Parathyroid adenoma (tissue), 2 donors: Measurements from ENCODE around the gene MAGEC1.

Experiments used
- H2AFZ ChIP-seq: fragments of 300-600 bp; sonication (generic); one replicate; pipeline ENCODE4 v1.7.0; 2017; ENCODE audit warnings: antibody characterized with exemption, mild to moderate bottlenecking
- H3K27ac ChIP-seq: fragments of 300-600 bp; sonication (generic); one replicate; pipeline ENCODE4 v1.7.0; 2017
- H3K27me3 ChIP-seq: fragments of 300-600 bp; sonication (generic); one replicate; pipeline ENCODE4 v1.7.0; 2017; ENCODE audit warnings: low read length; ENCODE audit not compliant: control insufficient read depth, insufficient read depth
- H3K36me3 ChIP-seq: fragments of 300-600 bp; sonication (generic); one replicate; pipeline ENCODE4 v1.7.0; 2017; ENCODE audit warnings: low read length; ENCODE audit not compliant: control insufficient read depth, insufficient read depth
- H3K4me1 ChIP-seq: fragments of 300-600 bp; sonication (generic); one replicate; pipeline ENCODE4 v1.7.0; 2017; ENCODE audit warnings: control low read depth
- H3K4me2 ChIP-seq: fragments of 300-600 bp; sonication (generic); one replicate; pipeline ENCODE4 v1.7.0; 2017; ENCODE audit warnings: low read length
- H3K4me3 ChIP-seq: fragments of 300-600 bp; sonication (generic); one replicate; pipeline ENCODE4 v1.7.0; 2017; ENCODE audit warnings: low read depth, low read length
- H3K79me2 ChIP-seq: fragments of 300-600 bp; sonication (generic); one replicate; pipeline ENCODE4 v1.7.0; 2017; ENCODE audit warnings: control low read depth
- H3K9ac ChIP-seq: fragments of 300-600 bp; sonication (generic); one replicate; pipeline ENCODE4 v1.7.0; 2017; ENCODE audit warnings: mild to moderate bottlenecking
- H3K9me3 ChIP-seq: fragments of 300-600 bp; sonication (generic); one replicate; pipeline ENCODE4 v1.7.0; 2017; ENCODE audit warnings: low read length; ENCODE audit not compliant: control insufficient read depth
- CTCF ChIP-seq: fragments of 300-600 bp; sonication (generic); IDR thresholded peaks from one replicate; pipeline ENCODE4 v1.7.0; 2017; ENCODE audit warnings: antibody characterized with exemption, mild to moderate bottlenecking
- donor health status: primary hyperparathyroidism.

MAGEC1 gene

GRCh38 chrX:141924293-141924692 is 20.6 kb downstream of the MAGEC1 start:
- no peak overlapping the region for H3K4me3 ChIP-seq
- H3K4me1 ChIP-seq: no peaks in the 10 kb centered on the region
- H3K9ac ChIP-seq: no peak overlapping the region
- no peaks in the 10 kb centered on the region for H3K79me2 ChIP-seq
- H2AFZ ChIP-seq: no peak overlapping the region
- no peaks in the 10 kb centered on the region for H3K36me3 ChIP-seq
- H3K27me3 ChIP-seq: no peaks in the 10 kb centered on the region
- TF ChIP-seq CTCF: no peak
- no peak overlapping the region for H3K27ac ChIP-seq
- no peaks in the 10 kb centered on the region for H3K9me3 ChIP-seq
- H3K4me2 ChIP-seq: no peak overlapping the region

- no peaks in the 10 kb centered on the region for H3K4me1 ChIP-seq
- H3K4me2 ChIP-seq: no peak overlapping the region
- H3K27ac ChIP-seq: no peak overlapping the region
- H3K36me3 ChIP-seq: no peaks in the 10 kb centered on the region
- H2AFZ ChIP-seq: no peak overlapping the region
- no peak for TF ChIP-seq CTCF
- no peak overlapping the region for H3K4me3 ChIP-seq
- no peaks in the 10 kb centered on the region for H3K79me2 ChIP-seq
- no peaks in the 10 kb centered on the region for H3K9me3 ChIP-seq
- H3K27me3 ChIP-seq: no peaks in the 10 kb centered on the region
- no peak overlapping the region for H3K9ac ChIP-seq
These were observed 24.7 kb downstream of the MAGEC1 start for GRCh38 chrX:141928432-141928831.

GRCh38 chrX:141934059-141934641 is 30.5 kb downstream of the MAGEC1 start:
- Histone ChIP-seq H3K9ac (no peak overlapping the region), H3K36me3 (no peaks in the 10 kb centered on the region), H3K27me3 (no peaks in the 10 kb centered on the region), H3K4me1 (no peaks in the 10 kb centered on the region), H2AFZ (no peak overlapping the region), H3K9me3 (no peaks in the 10 kb centered on the region), H3K4me2 (no peak overlapping the region), H3K27ac (no peak overlapping the region), H3K4me3 (no peak overlapping the region), H3K79me2 (no peaks in the 10 kb centered on the region)
- no peak for TF ChIP-seq CTCF

- no peak overlapping the region for H3K9ac ChIP-seq
- H3K27ac ChIP-seq: no peak overlapping the region
- H3K4me2 ChIP-seq: no peak overlapping the region
- no peaks in the 10 kb centered on the region for H3K9me3 ChIP-seq
- H3K36me3 ChIP-seq: no peaks in the 10 kb centered on the region
- no peak for TF ChIP-seq CTCF
- no peaks in the 10 kb centered on the region for H3K4me1 ChIP-seq
- H2AFZ ChIP-seq: no peak overlapping the region
- no peaks in the 10 kb centered on the region for H3K27me3 ChIP-seq
- H3K79me2 ChIP-seq: no peaks in the 10 kb centered on the region
- H3K4me3 ChIP-seq: no peak overlapping the region
These were observed 32.0 kb downstream of the MAGEC1 start for GRCh38 chrX:141935645-141936044.

GRCh38 chrX:141936080-141936479 is 32.4 kb downstream of the MAGEC1 start:
- Histone ChIP-seq H3K4me3 (no peak overlapping the region), H3K4me2 (no peak overlapping the region), H2AFZ (no peak overlapping the region), H3K9ac (no peak overlapping the region), H3K79me2 (no peaks in the 10 kb centered on the region), H3K27me3 (no peaks in the 10 kb centered on the region), H3K9me3 (no peaks in the 10 kb centered on the region), H3K36me3 (no peaks in the 10 kb centered on the region), H3K4me1 (no peaks in the 10 kb centered on the region), H3K27ac (no peak overlapping the region)
- no peak for TF ChIP-seq CTCF
